Measurements from ENCODE around the gene AUNIP.

AUNIP gene

DNA sequence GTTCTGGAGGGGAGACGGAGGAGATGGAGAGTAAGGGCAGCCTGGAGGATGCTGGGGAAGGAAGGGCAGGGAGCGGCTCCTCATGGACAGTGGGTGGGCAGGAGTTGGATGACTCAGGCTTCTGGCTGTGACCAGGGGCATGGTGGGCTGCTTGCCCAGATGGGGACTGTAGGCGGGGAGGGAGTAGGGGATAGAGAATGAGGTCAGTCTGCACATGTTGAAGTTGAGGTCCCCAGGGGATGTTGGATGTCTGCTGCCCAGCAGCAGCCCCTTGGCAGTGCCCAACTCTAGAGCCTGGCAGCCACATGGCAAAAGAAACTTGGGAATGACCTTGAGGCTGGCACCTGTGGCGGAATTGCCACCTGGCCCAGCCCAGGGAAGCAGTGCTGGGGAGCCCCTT is 52.8 kb downstream of the AUNIP start:
- peak; percentile 61 for DNase-seq

DNA sequence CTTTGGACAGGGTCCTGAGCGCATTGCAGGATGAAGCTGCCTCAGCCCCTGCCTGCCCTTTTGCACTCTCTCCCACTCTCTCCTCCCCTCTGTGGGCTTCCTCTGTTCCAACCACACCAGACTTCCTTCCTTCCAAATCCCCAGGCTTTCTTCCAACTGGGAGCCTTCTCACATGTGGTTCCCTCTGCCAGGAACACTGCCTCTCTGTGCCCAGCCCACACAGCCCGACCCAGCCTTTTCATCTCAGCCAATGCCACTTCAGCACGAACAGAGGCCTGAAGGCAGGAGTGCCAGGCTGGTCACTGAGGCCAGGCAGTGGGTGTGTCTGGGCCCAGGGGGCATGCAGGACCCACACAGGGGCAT is 53.4 kb downstream of the AUNIP start:
- DNase-seq, result peak; percentile 40

DNA sequence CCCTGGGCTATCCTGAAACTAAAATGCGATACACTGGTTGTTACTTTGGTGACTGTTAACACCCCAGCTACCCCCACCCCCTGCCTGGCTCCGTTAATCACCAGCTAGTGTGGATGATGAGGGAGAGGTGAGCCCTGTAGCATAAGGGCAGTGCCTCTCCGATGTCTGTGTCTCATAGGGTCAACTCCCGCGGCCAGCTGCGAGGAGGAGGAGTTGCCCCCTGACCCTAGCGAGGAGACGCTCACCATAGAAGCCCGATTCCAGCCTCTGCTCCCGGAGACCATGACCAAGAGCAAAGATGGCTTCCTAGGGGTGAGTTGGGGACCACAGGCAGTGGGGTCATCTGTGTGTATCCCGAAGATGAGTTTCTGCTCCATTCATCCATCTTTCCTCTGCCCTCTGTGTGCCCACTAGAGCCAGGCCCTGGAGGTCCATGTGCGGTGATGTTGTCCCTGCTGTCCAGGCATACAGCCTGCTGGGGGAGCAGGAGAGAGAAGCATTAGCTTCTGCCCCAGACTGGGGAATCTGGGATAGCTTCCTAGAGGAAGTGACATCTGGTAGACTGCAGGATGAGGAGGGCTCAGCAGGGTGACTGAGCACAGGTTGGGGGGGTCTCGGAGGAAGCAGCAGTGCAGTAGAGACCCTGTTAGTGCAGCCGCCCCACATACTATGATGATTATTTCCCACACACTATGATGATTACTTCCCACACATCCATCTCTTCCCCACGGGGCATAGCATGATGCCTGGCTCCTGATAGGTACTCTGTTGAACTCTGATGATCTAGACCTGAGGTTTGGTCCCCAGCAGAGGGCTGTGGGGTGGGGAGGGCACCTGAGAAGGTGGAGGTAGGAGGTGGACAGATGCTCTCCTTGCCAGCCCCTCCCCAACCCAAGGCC is 54.0 kb downstream of the AUNIP start:
- DNase-seq, result no peak

DNA sequence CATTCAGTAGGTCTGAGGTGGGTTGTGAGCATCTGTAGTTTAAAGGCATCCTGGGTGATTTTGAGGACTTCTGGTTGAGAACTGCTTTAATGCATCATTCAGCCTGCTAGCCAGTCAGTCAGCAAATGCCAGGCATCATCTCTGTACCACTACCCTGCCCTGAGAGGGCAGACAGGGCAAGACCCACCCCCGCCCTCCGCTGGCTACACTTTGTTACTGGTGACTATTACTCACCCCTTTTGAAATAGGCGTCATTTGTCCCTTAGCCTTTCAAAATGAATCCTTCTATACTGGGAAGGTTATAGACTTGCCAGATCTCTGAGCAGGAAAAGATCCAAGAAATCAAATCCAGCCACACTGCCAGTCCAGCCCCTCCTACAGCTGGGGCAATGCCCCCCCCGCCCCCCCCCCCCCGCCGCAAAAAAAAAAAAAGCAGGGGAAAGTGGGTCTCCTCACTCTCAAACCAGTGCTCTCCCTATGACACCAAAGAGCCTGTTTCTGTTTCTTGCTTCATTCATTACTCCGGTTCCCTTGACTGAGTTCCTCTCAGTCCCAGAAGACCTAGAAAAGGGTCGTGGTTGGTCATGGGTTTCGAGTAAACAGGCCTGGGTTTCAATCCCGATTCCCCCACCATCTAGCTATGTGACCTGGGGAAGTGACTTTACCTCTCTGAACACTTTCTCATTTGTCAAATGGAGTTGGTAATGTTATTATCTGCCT is 54.9 kb downstream of the AUNIP start:
- no peak for DNase-seq

DNA sequence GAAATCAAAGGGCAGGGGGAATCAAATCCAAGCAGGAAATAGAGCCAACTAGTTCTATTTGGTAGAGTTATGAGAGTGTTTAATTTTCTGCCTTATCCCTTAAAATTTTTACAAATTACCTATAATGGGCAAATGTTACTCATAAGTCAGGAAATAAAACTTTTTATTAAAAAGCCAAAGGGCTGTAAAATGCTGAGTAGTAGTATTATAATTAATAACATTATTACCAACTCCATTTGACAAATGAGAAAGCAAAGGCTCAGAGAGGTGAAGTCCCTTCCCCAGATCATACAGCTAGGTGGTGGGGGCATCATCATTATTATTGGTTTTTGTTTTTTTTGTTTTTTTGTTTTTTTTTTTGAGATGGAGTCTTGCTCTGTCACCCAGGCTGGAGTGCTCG is 55.9 kb downstream of the AUNIP start:
- DNase-seq, result no peak

DNA sequence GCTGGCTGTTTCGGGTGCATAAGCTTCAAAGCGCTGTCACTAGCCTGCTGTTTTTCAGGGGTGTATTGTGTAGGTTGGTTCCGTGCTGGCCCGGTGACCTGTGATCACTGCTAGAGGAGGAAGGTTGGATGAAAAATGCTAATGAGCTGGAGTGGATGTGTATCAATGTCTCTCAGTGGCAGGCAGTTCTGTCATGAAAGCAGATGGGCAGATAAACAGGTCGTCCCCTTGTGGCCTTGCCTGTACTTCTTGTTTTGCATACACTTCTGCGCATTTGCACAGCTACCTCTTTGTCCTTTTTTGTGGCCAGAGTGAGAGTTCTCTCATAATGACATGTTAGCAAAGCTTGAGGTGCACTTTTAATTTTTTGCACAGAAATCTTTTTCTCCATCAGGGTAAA is 56.3 kb downstream of the AUNIP start:
- no peak for DNase-seq

DNA sequence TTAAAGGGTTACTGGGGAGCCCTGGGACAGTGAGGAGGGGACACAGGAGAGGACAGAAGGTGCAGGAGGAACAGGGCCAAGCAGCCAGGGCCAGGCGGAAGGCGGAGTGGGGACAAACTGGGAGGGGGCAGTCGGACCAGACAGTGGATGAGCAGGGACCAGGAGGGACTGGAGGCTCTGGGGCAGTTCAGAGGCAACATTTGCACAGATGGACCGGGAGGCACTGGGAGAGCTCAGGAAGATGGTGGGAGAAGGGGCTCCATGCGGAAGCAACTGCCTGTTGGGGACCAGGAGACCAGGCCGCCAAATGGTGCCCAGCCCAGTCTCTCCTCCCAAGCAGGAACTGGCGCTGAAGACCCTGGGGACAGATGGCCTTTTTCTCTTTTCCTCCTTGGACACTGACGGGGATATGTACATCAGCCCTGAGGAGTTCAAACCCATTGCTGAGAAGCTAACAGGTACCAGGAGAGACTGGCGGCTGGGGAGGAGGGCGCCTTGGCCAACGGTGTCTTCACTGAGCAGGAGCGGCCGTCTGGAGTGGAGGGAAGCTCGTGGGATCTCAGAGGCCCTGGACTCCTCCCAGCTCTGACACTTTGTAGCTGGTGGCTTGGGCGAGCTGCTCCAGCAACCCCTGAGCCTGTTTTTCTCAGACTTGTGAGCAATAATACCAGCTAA is 58.4 kb downstream of the AUNIP start:
- peak; percentile 13 for DNase-seq

DNA sequence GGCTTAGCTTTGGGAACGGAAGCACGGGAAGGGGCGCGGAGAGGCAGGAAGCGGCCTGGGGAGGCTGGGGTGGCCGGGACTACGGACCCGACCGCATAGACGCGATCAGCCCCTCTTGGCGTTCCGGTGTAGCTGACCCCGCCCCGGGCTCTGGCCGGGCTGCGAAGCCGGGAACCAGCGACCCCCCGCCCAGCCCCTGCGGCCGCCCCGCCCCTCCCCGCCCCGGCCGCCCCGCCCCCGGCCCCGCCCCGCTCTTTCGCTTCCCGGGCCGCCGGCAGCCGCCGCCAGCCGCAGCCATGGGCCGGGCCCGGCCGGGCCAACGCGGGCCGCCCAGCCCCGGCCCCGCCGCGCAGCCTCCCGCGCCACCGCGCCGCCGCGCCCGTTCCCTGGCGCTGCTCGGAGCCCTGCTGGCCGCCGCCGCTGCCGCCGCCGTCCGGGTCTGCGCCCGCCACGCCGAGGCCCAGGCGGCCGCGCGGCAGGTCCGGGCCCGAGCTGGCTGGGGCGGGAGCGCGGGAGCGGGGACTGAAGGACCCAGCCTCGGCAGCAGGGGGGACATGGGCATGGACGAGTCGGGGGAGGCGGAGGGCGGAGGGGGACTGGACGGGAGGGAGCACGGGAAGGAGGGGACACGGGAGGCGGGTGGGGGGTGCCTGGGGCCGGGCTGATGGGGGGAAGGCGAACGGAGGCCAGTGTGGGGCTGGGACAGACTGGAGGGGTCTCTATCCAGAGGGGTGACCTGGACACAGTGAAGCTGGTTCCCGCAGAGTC is 59.1 kb downstream of the AUNIP start, which contains the start of gene SELENON:
TSS of gene SELENON (plus strand) at position 259 of the 768 bp plus-strand sequence. CDS start at position 297, 38 bp downstream.
- peak; percentile 65 for DNase-seq

DNA sequence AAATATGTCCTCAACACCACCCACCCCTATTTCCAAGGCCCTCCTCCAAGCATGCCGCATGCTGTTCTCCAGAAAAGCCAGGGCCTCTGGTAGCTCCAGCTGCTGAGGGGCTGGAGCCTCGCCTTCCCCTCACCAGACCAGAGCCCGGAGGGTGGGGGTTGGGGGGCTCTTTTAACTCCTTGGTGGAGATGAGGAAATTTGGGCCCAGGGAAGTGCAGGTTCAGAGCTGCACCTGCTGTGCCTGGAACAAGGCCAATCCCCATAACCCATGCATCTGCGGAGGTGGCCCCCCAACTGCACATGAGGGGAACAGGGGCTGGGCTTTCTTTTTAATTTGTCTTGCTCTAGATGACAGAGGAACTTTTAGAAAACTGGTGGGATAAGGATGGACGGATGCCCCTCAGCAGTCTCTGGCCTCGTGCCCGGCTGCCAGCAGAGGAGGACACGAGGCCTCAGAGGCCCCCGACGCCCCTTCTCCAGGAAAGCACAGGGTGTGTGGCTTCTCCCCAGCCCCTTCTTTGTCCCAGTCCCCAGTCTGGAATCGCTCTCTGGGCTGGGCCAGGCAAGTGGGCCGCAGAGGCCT is 59.8 kb downstream of the AUNIP start:
- DNase-seq, result no peak

DNA sequence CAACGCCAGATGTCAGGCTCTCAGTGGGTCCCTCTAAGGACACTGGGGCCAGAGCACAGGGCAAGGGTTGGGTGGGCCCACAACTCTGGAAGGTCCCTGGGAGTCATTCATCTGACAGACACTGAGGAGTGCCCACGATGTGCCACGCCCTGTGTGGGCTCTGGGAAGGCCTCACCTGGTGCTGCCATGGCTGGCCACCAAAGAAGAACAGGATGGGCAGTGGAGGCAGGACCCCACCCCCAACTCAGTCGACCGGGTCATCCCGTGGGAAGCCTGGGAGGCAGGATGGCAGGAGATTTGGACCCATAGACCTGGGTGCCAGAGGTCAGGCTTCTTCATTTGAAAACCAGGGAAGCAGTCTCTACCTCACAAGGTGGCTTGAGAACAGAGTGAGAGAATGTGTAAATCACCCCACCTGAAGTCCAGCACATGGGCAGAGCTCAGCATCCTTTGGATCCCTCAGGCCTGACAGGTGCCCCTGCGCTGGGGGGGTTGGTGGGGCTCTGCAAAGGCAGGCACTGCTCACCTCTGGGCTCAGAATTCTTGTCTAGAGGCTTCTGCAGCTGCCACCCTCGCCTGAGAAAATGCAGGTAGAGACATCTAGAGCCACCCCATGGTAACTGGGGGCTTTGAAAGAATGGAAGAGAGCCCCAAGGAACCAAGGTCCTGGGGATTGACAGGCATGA is 60.4 kb downstream of the AUNIP start:
- no peak for DNase-seq

DNA sequence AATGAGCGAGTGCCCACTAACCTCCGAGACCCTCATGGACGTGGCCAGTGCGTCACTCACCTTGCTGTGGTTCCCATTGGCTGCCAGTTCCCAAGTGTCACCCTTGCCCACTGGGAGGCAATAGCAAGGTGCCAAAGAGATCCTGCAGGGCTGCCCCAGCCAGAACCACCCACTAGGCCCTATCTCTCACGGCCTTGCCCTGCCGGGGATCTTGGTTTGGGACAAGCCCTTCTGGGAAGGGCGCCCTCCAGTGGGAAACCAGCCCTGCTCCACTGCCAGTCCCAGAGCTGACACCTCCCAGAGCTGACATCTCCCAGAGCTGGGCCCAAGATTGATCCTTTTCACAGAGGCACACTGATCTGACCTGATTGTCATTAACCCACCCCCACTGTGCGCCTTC is 61.3 kb downstream of the AUNIP start:
- peak; percentile 42 for DNase-seq

DNA sequence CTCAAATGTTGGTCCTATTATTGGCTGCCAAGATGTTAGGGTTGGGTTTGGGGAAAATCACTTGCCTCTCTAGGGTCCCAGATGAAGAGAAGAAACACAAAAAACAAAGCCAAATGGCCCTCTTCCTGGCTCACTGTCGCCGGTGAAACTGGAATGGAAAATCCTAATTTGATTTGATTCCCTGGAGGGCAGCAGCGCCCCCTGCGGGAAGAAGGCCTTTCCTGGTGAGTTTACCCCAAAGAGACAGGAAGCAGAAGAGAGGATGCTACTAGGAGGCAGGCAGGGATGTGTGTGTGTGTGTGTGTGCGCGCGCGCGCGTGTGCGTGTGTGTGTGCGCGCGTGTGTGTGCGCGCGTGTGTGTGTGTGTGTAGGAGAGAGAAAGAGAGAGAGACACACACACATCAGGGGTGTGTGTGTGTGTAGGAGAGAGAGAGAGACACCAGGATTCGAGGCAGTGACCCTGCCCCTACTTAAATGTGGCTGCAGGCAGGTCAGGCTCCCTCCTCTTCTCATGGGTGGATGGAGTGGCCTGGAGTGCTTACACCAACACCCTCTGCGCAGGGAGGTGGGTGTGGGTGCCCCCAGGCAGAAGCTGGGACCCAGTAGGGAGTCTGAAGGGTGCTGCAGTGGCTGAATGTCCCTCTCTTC is 62.3 kb downstream of the AUNIP start:
- DNase-seq, result peak; percentile 78

DNA sequence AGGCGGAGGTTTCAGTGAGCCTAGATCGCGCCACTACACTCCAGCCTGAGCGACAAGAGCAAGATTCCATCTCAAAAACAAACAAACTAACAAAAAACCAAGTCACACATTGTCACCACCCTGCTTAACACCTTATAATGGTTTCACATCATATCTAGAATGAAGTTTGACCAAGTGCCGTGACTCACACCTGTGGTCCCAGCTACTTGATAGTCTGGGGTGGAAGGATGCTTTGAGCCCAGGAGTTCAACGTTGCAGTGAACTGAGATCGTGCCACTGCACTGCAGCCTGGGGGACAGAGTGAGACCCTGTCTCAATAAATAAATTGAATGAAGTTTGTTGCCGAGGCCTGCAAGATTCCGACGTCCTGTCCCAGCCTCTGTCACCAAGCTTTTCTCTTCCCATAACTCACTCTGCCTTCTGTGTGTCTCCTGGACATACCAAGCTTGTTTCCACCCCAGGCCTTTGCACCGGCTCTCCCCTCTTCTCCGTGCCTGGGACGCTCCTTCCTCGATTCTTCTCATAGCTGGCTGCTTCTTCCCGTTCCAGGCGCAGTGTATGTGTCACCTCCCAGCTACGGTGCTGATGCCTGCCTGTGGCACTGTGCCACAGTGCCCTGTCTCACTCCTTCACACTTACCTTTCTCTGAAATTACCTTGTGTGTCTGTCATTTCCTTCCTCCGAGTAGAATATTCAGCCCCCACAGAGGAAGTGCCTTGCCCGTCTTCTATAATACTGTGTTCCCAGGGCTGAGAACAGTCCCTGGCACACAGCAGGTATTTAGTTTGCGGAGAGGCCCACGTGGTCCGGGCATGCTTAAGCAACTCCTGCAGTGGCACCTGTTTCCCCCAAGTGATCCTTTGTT is 63.1 kb downstream of the AUNIP start:
- DNase-seq, result no peak

DNA sequence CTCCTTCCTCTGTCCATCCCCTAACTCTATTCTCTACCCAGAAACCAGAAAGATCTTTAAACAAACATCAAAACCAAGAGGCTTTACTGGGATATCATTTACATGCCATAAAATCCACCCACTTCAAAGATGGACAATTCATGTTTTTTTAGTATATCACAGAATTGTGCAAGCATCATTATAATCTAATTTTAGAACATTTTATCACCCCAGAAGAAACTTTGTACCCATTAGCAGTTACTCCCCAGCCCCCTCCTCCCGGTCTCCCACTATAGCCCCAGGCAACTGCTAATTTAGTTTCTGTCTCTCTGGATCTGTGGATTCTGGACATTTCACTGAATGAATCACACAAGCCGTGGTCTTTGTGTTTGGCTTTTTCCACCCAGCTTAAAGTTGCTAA is 64.0 kb downstream of the AUNIP start:
- DNase-seq, result peak; percentile 35

DNA sequence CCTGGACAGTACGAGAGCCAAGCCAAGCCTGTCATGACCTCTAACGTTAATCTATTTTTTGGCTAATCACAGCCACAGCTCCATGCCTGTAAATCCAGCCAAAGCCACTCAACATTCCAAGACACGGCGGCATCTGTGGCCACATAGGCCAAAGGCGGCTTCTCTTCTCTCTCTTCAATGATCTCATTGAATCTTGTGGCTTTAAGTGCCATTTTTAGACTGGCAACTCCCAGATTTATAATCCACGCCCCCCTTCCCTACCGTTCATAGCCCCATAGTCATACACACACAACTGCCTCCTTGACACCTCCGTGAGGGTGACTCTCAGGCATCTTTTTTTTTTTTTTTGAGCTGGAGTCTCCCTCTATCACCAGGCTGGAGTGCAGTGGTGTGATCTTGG is 64.9 kb downstream of the AUNIP start:
- DNase-seq, result no peak

DNA sequence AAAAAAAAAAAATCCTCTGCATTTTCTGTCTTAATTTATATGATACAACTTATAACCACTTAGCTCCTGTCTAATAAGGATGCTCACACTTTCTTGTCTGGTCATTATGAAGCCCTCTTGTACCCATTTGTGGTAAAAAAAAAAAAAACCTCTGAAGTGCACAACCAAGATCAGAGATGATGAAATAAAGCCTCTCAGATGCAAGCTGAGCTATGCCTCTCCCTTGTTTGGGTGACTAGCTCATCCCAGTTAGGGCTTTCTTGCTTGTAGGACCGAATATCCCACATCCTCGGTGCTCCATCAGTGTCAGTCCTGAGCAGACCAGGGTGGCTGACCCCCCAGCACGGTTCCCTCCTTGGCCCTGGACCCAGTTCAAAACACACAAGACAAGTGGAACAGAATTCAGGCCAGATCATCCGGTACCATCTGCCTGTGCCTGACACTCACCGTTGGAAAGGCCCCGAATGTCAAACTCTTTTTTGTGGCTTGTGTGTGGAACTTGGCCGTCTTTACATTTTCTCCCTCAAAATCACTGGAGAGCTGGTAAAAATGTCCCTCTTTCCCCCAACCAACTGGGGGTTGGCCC is 65.6 kb downstream of the AUNIP start:
- DNase-seq, result no peak

DNA sequence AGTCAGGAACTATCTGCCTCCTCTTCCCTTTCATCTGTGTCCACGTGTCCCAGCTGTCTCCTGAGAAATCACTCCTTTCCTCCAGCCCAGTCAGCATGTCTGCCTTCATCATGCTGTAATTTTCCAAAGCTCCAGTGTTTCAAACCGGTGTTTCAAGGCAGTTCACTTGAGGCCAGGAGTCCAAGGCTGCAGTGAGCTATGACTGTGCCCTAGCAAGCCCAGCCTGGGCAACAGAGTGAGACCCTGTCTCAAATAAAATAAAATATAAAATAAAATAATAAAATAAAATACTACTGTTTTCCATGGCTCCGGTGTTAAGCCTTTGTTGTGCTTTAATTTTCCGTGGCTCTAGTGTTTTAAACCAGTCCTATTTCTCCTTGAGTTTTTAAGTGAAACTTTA is 67.1 kb downstream of the AUNIP start:
- DNase-seq, result no peak

DNA sequence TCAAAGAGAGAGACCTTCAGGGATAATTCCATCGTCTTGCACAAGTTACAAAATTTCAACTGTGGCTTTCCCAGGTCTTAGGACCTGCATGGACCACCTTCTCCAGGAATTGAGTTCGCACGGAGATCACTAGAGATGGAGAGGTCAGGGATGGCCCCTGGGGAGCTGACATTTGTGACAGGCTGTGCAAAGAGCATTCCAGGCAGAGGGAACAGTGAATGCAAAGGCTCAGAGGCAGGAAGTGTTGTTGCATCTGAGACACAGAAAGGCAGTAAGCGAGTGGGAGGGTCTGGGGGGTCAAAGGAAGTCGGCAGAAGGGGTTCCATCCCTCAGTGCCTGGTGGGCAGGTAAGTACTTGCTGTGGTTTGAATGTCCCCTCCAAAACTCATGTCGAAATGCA is 68.8 kb downstream of the AUNIP start:
- no peak for DNase-seq

DNA sequence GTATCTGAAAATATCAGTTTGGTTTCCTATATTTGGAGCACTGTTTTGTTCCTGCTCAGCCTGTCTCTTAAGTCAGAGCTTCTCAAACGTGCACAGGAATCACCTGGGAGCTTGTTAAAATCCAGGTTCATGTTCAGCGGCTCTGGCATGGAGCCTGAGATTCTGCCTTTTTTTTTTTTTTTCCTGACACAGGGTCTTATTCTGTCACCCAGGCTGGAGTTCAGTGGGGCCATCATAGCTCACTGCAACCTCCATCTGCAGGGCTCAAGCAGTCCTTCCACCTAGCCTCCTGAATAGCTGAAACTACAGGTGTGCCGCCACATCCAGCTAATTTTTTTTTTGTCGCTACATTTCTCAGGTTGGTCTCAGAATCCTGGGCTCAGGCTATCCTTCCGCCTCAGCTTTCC is 71.5 kb downstream of the AUNIP start:
- DNase-seq, result no peak
